ENCODE measurements around the gene SMYD3. TPM values are rescaled to one million over a fixed set of nuclear protein-coding genes. Genes with fewer than 3 reads are reported as not detected.

SMYD3 gene
- total and polyA plus RNA-seq, 2 of the 4 experiments (the other 2 are of a cell fraction) = 26.5 to 37.6 TPM

- BruUV-seq (replicated peaks) = no TSS peak
- no peak overlapping the region for H3K9ac ChIP-seq (ENCODE audit: low read depth, low read length)
- ATAC-seq (ENCODE audit: low read depth) (no peak; the same call in 1 of the 2 replicates), DNase-seq (peak; percentile 44)
- no peak overlapping the region for H3K18ac ChIP-seq (ENCODE audit: low read depth, low read length)
- H2AK5ac ChIP-seq (ENCODE audit: low read depth, low read length) = no peak overlapping the region
- no peak overlapping the region; the same call in 2 of the 3 replicates for H2BK15ac ChIP-seq (ENCODE audit: low read depth, low read length)
- H3K27me3 ChIP-seq (ENCODE audit: control insufficient read depth, insufficient read depth, low read length) = no peaks in the 10 kb centered on the region
- H3K9me1 ChIP-seq (ENCODE audit: insufficient read depth, low read length) = no peaks in the 10 kb centered on the region
- 80% methylated on average over 1 of the region's 3 CpGs; no CpG with 5 or more reads in 1 of the 2 experiments for WGBS, 2 experiments (ENCODE audit: extremely low coverage in 2 of 2, insufficient read length in 1 of 2)
- CTCF ChIA-PET = interaction anchor here (0.6 kb wide), 1 partner anchor 257 kb away, joined by 3 read pairs; no protein-coding TSS in a partner anchor
- no peak overlapping the region for H3K14ac ChIP-seq (replicated peaks; ENCODE audit: low read depth, low read length)
- peak overlapping the region; percentile 7; the same call in 1 of the 2 replicates for H3K27ac ChIP-seq (ENCODE audit: insufficient read depth, low read length)
- no peak overlapping the region for H3K56ac ChIP-seq (ENCODE audit: extremely low read depth, insufficient read depth, low read length)
- H2AK9ac ChIP-seq (replicated peaks; ENCODE audit: low read depth, low read length, poor library complexity) = no peak overlapping the region
- no peak overlapping the region for H2BK20ac ChIP-seq (ENCODE audit: low read depth, low read length)
- H2BK5ac ChIP-seq (ENCODE audit: low read depth, low read length, poor library complexity, severe bottlenecking) = no peak overlapping the region
- H3K79me1 ChIP-seq (ENCODE audit: low read depth in 1 of 2, low read length in 2 of 2) = 0 out of 4 replicates have a peak, but pooled peaks cover 0 to 3% of the 10 kb centered on the region in 2 experiments
- H3K4me1 ChIP-seq (ENCODE audit: control insufficient read depth, insufficient read depth, low read length) = peaks cover 5% of the 10 kb centered on the region; the same call in 1 of the 2 replicates
- H3K4me2 ChIP-seq (ENCODE audit: low read depth, low read length) = no peak overlapping the region
- H3K9me3 ChIP-seq (ENCODE audit: control insufficient read depth, insufficient read depth, low read length) = no peaks in the 10 kb centered on the region
- no peaks in the 10 kb centered on the region for H4K20me1 ChIP-seq (ENCODE audit: insufficient read depth, low read length)
- TF ChIP-seq NFE2L2 (IDR thresholded peaks at IDR 0.05; ENCODE audit: low read depth, low read length) (no peak), RCOR1 (IDR thresholded peaks at IDR 0.05; ENCODE audit: insufficient replicate concordance, low read length) (no peak), BHLHE40 (IDR thresholded peaks at IDR 0.05; ENCODE audit: low read depth, low read length) (no peak), CHD1 (IDR thresholded peaks at IDR 0.05; ENCODE audit: low read depth, low read length) (no peak), RFX5 (IDR thresholded peaks at IDR 0.05; ENCODE audit: low read depth, low read length) (no peak), FOS (IDR thresholded peaks at IDR 0.05; ENCODE audit: low read depth, low read length) (no peak), CEBPB (IDR thresholded peaks at IDR 0.05; ENCODE audit: low read depth, low read length) (no peak), MAFK (IDR thresholded peaks at IDR 0.05; ENCODE audit: low read depth, low read length) (no peak)
- H4K8ac ChIP-seq (ENCODE audit: low read depth in 2 of 2, low read length in 2 of 2) = no peak overlapping the region; a peak in 1 of 4 replicates
- dilution Hi-C loops (cut with HindIII; ENCODE audit: low sequenced_read_pairs, unreplicated experiment) = no loop called here
- no peak overlapping the region for H4K91ac ChIP-seq (ENCODE audit: insufficient read depth, low read depth, low read length)
- no peak overlapping the region for H3K23ac ChIP-seq (ENCODE audit: low read depth, low read length)
- H2BK120ac ChIP-seq (ENCODE audit: low read depth, low read length) = 0 out of 2 replicates have a peak overlapping the region, but pooled peaks have one; percentile 11
- POLR2A ChIA-PET (ENCODE audit: unreplicated experiment) = no interaction called here
- H3K4me3 ChIP-seq (ENCODE audit: insufficient read depth, low read depth, low read length) = no peak overlapping the region
- H4K5ac ChIP-seq (ENCODE audit: low read depth, low read length) = no peak overlapping the region; the same call in 1 of the 2 replicates
- no peak overlapping the region for H3K4ac ChIP-seq (ENCODE audit: low read depth, low read length)
- in situ Hi-C loops (cut with MboI; ENCODE audit: low sequenced_read_pairs) = no loop called here
- no peak overlapping the region for H2AFZ ChIP-seq (replicated peaks; ENCODE audit: low read length, poor library complexity)
- H3K36me3 ChIP-seq (ENCODE audit: control insufficient read depth, insufficient read depth, low read length) = no peaks in the 10 kb centered on the region
- intact Hi-C loops (cut with micrococcal nuclease) = no loop called here
Observed at GRCh38 chr1:245961137-245961540, 545.9 kb downstream of the SMYD3 start.
